Heart left ventricle (tissue), 13 donors: ENCODE results near the gene RIMS3.

Experiments used
- CTCF ChIP-seq, 12 donors: fragments of 200-600 bp; sonication (generic) in 4 of 12; IDR thresholded peaks; one replicate each; pipeline versions ENCODE4 v1.5.0 to v1.8.0; 2018 to 2022; ENCODE audit warnings: antibody characterized with exemption in 12 of 12, mild to moderate bottlenecking in 5 of 12
- POLR2A ChIP-seq, 2 donors: fragments of 450-650 bp; IDR thresholded peaks; one replicate each; pipeline ENCODE4 v1.6.1; 2017; ENCODE audit warnings: antibody characterized with exemption in 2 of 2, mild to moderate bottlenecking in 2 of 2, moderate library complexity in 2 of 2
- donor health status: ischemic (EF 13 %, LVEDD 7.1; RV severe dilation, severe dysfunction).
- donor health status: DM: no; HTN: yes; CAD: no.
- donor health status: DM: no; HTN: no; CAD: no.
- donor health status: ischemic (EF 25% LVEDD 6.9; RV normal size, moderate dysfunction).
- donor health status: ischemic (EF 25% LVEDD 5.7; RV mildly dilated, moderate dysfunction).
- donor health status: ischemic (EF 35%, LVEDD 5.7; RV mildly dilated, moderate dysfunction).
- donor health status: nonischemic (EF 11% LVEDD 7.7; RV severe dilation, severe dysfunction).
- donor health status: DM: yes; HTN: yes; CAD: no.
- donor health status: PGD.
- donor health status: ischemic (EF 29% LVEDD 5.4; RV normal size, mild dysfunction).
- donor health status: nonischemic (EF 23%, LVEDD 6.1; RV moderate dilation, normal function).

DNA sequence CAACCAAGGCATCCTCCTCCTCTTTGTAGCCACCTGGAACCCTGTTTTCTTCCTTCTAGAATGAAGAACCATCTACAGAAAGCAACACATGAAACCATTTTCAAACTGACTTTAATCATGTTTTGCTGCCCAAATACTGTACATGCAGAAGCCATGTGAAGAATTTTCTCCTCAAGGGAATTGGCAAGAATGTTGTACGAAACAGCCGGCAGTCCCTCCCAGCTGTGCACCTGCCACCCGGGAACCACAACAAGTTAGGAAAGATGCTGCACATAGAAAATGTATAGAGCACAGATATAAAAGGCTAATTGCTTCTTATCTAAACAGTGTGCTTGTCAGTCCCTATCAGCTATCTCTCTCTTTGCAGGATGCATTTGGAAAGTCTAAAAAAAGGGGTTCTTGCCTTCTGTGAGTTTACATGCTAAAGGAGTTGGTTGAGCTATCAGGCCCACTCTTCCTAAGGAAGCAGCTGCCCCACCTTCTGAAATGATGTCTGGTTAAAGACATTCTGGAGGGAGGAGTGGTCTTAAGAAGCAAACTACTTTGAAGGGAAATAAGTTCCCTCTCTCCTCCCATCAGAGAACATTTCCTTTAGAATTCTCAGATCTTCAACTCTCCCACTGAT is 44.8 kb downstream of the RIMS3 start:
- TF ChIP-seq CTCF (IDR thresholded peaks at IDR 0.05) (no peak), POLR2A (IDR thresholded peaks at IDR 0.05) (no peak)
